SK-N-MC (cell line): ENCODE data around the gene FOXP1.

Experiments
- EZH2 ChIP-seq: fragments of 200-600 bp; sonication (generic); IDR thresholded peaks from one replicate; pipeline ENCODE4 v1.6.1; 2017; ENCODE audit warnings: antibody characterized with exemption
- FOXP2 ChIP-seq: optimal IDR thresholded peaks from 2 replicates; pipeline ENCODE3; 2011; ENCODE audit warnings: mild to moderate bottlenecking, moderate library complexity; ENCODE audit not compliant: insufficient read depth; ENCODE audit errors: extremely low read length, control extremely low read depth
- POLR2AphosphoS5 ChIP-seq: IDR thresholded peaks from 2 replicates; pipeline ENCODE4 v1.6.1; 2012; ENCODE audit warnings: mild to moderate bottlenecking, low read depth, low read length, borderline replicate concordance

GRCh38 chr3:71119171-71119570 lies 464.4 kb downstream of the FOXP1 start:
- TF ChIP-seq EZH2 (no peak), POLR2AphosphoS5 (no peak), FOXP2 (no peak)
